ENCODE data around the gene KCNH2.

Gene KCNH2

GRCh38 chr7:150939052-150939451 is 39.1 kb downstream of the KCNH2 start:
- FAIRE-seq, result no peak
- DNase-seq (ENCODE audit: insufficient read length, low spot score), result no peak

GRCh38 chr7:150938566-150938965 is 39.6 kb downstream of the KCNH2 start:
- FAIRE-seq (no peak), DNase-seq (ENCODE audit: insufficient read length, low spot score) (no peak)

- no peak for FAIRE-seq
- no peak for DNase-seq (ENCODE audit: insufficient read length, low spot score)
These were observed 40.1 kb downstream of the KCNH2 start for GRCh38 chr7:150937848-150938561.

GRCh38 chr7:150936018-150936417 is 42.1 kb downstream of the KCNH2 start:
- FAIRE-seq (no peak), DNase-seq (ENCODE audit: insufficient read length, low spot score) (no peak)

GRCh38 chr7:150935149-150935548 is 43.0 kb downstream of the KCNH2 start:
- FAIRE-seq (no peak), DNase-seq (ENCODE audit: insufficient read length, low spot score) (no peak)

- FAIRE-seq (no peak), DNase-seq (ENCODE audit: insufficient read length, low spot score) (no peak)
These were observed 43.9 kb downstream of the KCNH2 start for GRCh38 chr7:150934045-150934766.

GRCh38 chr7:150931199-150931869 is 46.8 kb downstream of the KCNH2 start:
- FAIRE-seq (no peak), DNase-seq (ENCODE audit: insufficient read length, low spot score) (no peak)

GRCh38 chr7:150928541-150928940 is 49.6 kb downstream of the KCNH2 start:
- no peak for DNase-seq (ENCODE audit: insufficient read length, low spot score)
- FAIRE-seq, result no peak

- FAIRE-seq, result no peak
These were observed 50.2 kb downstream of the KCNH2 start for GRCh38 chr7:150927956-150928344.

GRCh38 chr7:150927157-150927955 is 50.8 kb downstream of the KCNH2 start:
- FAIRE-seq (no peak), DNase-seq (ENCODE audit: insufficient read length, low spot score) (no peak)

More at GRCh38 chr7:150927956-150928344, 50.2 kb downstream of the KCNH2 start:
- DNase-seq (ENCODE audit: insufficient read length, low spot score), result no peak

- no peak for DNase-seq (ENCODE audit: insufficient read length, low spot score)
- no peak for FAIRE-seq
These were observed 52.1 kb downstream of the KCNH2 start for GRCh38 chr7:150926066-150926465.

- no peak for DNase-seq (ENCODE audit: insufficient read length, low spot score)
- no peak for FAIRE-seq
These were observed 53.7 kb downstream of the KCNH2 start for GRCh38 chr7:150924369-150924781.

- FAIRE-seq, result no peak
- no peak for DNase-seq (ENCODE audit: insufficient read length, low spot score)
These were observed 54.3 kb downstream of the KCNH2 start for GRCh38 chr7:150923802-150924201.

- FAIRE-seq, result no peak
- no peak for DNase-seq (ENCODE audit: insufficient read length, low spot score)
These were observed 54.9 kb downstream of the KCNH2 start for GRCh38 chr7:150923196-150923595.

- FAIRE-seq (no peak), DNase-seq (ENCODE audit: insufficient read length, low spot score) (no peak)
These were observed 59.0 kb downstream of the KCNH2 start for GRCh38 chr7:150919160-150919559.

GRCh38 chr7:150918378-150918777 is 59.7 kb downstream of the KCNH2 start:
- DNase-seq (ENCODE audit: insufficient read length, low spot score) (no peak), FAIRE-seq (no peak)

GRCh38 chr7:150917969-150918368 is 60.2 kb downstream of the KCNH2 start:
- no peak for DNase-seq (ENCODE audit: insufficient read length, low spot score)
- FAIRE-seq, result no peak

- FAIRE-seq, result no peak
- no peak for DNase-seq (ENCODE audit: insufficient read length, low spot score)
These were observed 61.5 kb downstream of the KCNH2 start for GRCh38 chr7:150916670-150917069.

- no peak for DNase-seq (ENCODE audit: insufficient read length, low spot score)
- FAIRE-seq, result no peak
These were observed 63.2 kb downstream of the KCNH2 start for GRCh38 chr7:150914966-150915365.

- DNase-seq (ENCODE audit: insufficient read length, low spot score), result no peak
These were observed 63.9 kb downstream of the KCNH2 start for GRCh38 chr7:150914196-150914595.

GRCh38 chr7:150912427-150912826 is 65.7 kb downstream of the KCNH2 start:
- FAIRE-seq (no peak), DNase-seq (ENCODE audit: insufficient read length, low spot score) (no peak)

More at GRCh38 chr7:150914196-150914595, 63.9 kb downstream of the KCNH2 start:
- FAIRE-seq, result no peak

Data from GM19239 (cell line).